ENCODE data around the gene TMEM92. TPM values are rescaled to one million over a fixed set of nuclear protein-coding genes. Genes with fewer than 3 reads are reported as not detected.

TMEM92 gene
- total and polyA plus RNA-seq, 4 donors: 0.05 to 17.9 (median 4.0) TPM

GRCh38 chr17:50262001-50262794 is 12.1 kb upstream of the TMEM92 start:
- peak; percentile 21 for DNase-seq (ENCODE audit: low spot score)
- WGBS: 89% methylated on average over 14 of the region's 14 CpGs
- no peaks in the 10 kb centered on the region for H3K9me3 ChIP-seq (ENCODE audit: control insufficient read depth in 4 of 4, low read length in 3 of 4)
- no peak for TF ChIP-seq YY1 (IDR thresholded peaks at IDR 0.05)
- TF ChIP-seq FOXA1 (IDR thresholded peaks at IDR 0.05): no peak
- no peak for TF ChIP-seq CTCF (IDR thresholded peaks at IDR 0.05; ENCODE audit: low read depth, low read length, missing input control)
- no peak for TF ChIP-seq MAX (IDR thresholded peaks at IDR 0.05)
- H3K4me3 ChIP-seq (ENCODE audit: low read depth in 1 of 3, low read length in 3 of 3): no peak overlapping the region
- no peak overlapping the region for H3K9ac ChIP-seq (ENCODE audit: low read depth in 1 of 2, low read length in 2 of 2)
- peaks cover 0 to 4% (median 0%) of the 10 kb centered on the region in 4 donors for H3K4me1 ChIP-seq (ENCODE audit: control insufficient read depth in 4 of 4, insufficient read depth in 4 of 4, low read length in 3 of 4)
- H3K27ac ChIP-seq (ENCODE audit: low read depth in 1 of 2, low read length in 2 of 2): no peak overlapping the region
- no peaks in the 10 kb centered on the region for H3K36me3 ChIP-seq (ENCODE audit: control insufficient read depth in 4 of 4, insufficient read depth in 3 of 4, low read depth in 1 of 4, low read length in 3 of 4)
- H3K27me3 ChIP-seq (ENCODE audit: control insufficient read depth in 4 of 4, insufficient read depth in 4 of 4, low read length in 3 of 4): no peaks in the 10 kb centered on the region

GRCh38 chr17:50263331-50264262 is 10.7 kb upstream of the TMEM92 start:
- TF ChIP-seq HNF4G (IDR thresholded peaks at IDR 0.05): no peak
- TF ChIP-seq MAX (IDR thresholded peaks at IDR 0.05): no peak
- no peak for TF ChIP-seq TAF1 (conservative IDR thresholded peaks at IDR 0.05)
- no peak for DNase-seq (ENCODE audit: low spot score)
- Histone ChIP-seq H3K4me3 (ENCODE audit: low read depth in 1 of 3, low read length in 3 of 3) (no peak overlapping the region), H3K36me3 (ENCODE audit: control insufficient read depth in 4 of 4, insufficient read depth in 3 of 4, low read depth in 1 of 4, low read length in 3 of 4) (no peaks in the 10 kb centered on the region), H3K27me3 (ENCODE audit: control insufficient read depth in 4 of 4, insufficient read depth in 4 of 4, low read length in 3 of 4) (no peaks in the 10 kb centered on the region), H3K9me3 (ENCODE audit: control insufficient read depth in 4 of 4, low read length in 3 of 4) (no peaks in the 10 kb centered on the region), H3K9ac (ENCODE audit: low read depth in 1 of 2, low read length in 2 of 2) (no peak overlapping the region), H3K27ac (ENCODE audit: low read depth in 1 of 2, low read length in 2 of 2) (no peak overlapping the region), H3K4me1 (ENCODE audit: control insufficient read depth in 4 of 4, insufficient read depth in 4 of 4, low read length in 3 of 4) (peaks cover 0 to 4% (median 0%) of the 10 kb centered on the region in 4 donors)
- WGBS: 86% methylated on average over 10 of the region's 10 CpGs

DNA sequence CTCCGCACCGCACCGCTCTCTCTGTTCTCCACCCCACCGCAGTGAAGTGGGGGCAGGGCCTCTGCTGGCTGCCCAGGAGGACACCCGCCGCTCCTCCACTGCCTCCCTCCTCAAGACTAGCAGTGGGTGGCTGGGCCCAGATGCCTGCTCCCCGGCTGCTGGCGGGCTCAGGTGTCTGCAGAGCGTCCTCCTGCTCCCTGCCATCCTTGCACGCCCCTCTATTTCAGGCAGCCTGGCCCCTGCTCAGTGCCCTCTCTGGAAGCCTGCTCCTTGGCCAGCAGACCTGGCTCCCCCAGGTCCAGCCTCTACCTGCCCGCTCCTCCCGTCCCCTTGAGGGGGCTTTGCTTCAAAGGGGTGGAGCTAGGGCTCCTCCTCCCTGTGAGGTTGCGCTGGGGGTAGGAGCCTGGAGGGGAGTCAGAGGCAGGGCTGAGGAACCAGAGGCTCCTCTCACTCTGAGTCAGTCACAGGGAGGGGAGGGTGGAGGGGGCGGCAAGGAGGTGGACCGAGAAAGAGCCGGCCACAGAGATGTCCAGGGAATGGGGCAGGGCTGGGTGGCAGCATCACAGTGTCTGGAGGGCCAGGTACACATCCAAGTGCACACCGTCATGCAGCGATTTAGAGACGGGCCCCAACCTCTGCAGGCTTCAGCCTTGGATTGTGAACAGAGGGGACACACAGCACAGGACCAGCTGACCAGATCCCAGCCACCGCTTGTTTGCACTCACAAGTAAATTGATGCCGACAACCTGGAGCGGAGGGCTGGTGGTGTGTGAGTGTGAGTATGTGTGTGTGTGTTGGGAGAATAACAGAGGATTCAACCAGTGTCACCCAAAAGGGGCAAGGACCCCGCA is 9.8 kb upstream of the TMEM92 start:
- H3K9ac ChIP-seq (ENCODE audit: low read depth in 1 of 2, low read length in 2 of 2): no peak overlapping the region
- H3K27ac ChIP-seq (ENCODE audit: low read depth in 1 of 2, low read length in 2 of 2): no peak overlapping the region
- TF ChIP-seq RXRA (IDR thresholded peaks at IDR 0.05): no peak
- TF ChIP-seq NR2F2 (IDR thresholded peaks at IDR 0.05): no peak
- no peak for TF ChIP-seq FOXA1 (IDR thresholded peaks at IDR 0.05)
- no peak for TF ChIP-seq TAF1 (conservative IDR thresholded peaks at IDR 0.05)
- no peak for TF ChIP-seq SP1 (IDR thresholded peaks at IDR 0.05)
- no peak for TF ChIP-seq HNF4G (IDR thresholded peaks at IDR 0.05)
- no peak for TF ChIP-seq JUND (IDR thresholded peaks at IDR 0.05)
- no peak for TF ChIP-seq FOXA2 (IDR thresholded peaks at IDR 0.05)
- no peak for TF ChIP-seq CTCF (IDR thresholded peaks at IDR 0.05; ENCODE audit: low read depth, low read length, missing input control)
- TF ChIP-seq HNF4A (conservative IDR thresholded peaks at IDR 0.05): no peak
- no peak for TF ChIP-seq GABPA (IDR thresholded peaks at IDR 0.05 in 1 of 2, conservative IDR thresholded peaks at IDR 0.05 in 1 of 2)
- no peaks in the 10 kb centered on the region for H3K9me3 ChIP-seq (ENCODE audit: control insufficient read depth in 4 of 4, low read length in 3 of 4)
- DNase-seq (ENCODE audit: low spot score): no peak
- H3K4me1 ChIP-seq (ENCODE audit: control insufficient read depth in 4 of 4, insufficient read depth in 4 of 4, low read length in 3 of 4): peaks cover 0 to 4% (median 0%) of the 10 kb centered on the region in 4 donors
- no peaks in the 10 kb centered on the region for H3K36me3 ChIP-seq (ENCODE audit: control insufficient read depth in 4 of 4, insufficient read depth in 3 of 4, low read depth in 1 of 4, low read length in 3 of 4)
- no peak overlapping the region for H3K4me3 ChIP-seq (ENCODE audit: low read depth in 1 of 3, low read length in 3 of 3)
- 85% methylated on average over 23 of the region's 23 CpGs for WGBS
- no peaks in the 10 kb centered on the region for H3K27me3 ChIP-seq (ENCODE audit: control insufficient read depth in 4 of 4, insufficient read depth in 4 of 4, low read length in 3 of 4)

All from liver (tissue), 9 donors.